Naive B cell (primary cell): ENCODE data around the gene XRN2. TPM values are rescaled to one million over a fixed set of nuclear protein-coding genes. Genes with fewer than 3 reads are reported as not detected.

Source experiments
- ATAC-seq, 2 donors: fragments of 150-1000 bp; cut with Tn5 transposase; 2 replicates each; pipeline ENCODE4 v1.10.0; 2021; ENCODE audit warnings: low read depth in 2 of 2, mild to moderate bottlenecking in 2 of 2, moderate library complexity in 2 of 2
- DNase-seq: peaks from one replicate; pipeline ENCODE4 v3.0.0; 2022
- H3K27ac Mint-ChIP-seq, 6 donors: one replicate each; pipeline ENCODE4 v1.8.0; 2020 to 2022; ENCODE audit warnings: mild to moderate bottlenecking in 6 of 6, mixed read lengths in 6 of 6, moderate library complexity in 5 of 6, inconsistent platforms in 2 of 6
- H3K27me3 Mint-ChIP-seq, 3 donors: one replicate each; pipeline ENCODE4 v1.8.0; 2021 to 2022; ENCODE audit warnings: mixed read lengths in 3 of 3, mild to moderate bottlenecking in 1 of 3
- H3K36me3 Mint-ChIP-seq, 2 donors: one replicate each; pipeline ENCODE4 v1.8.0; 2020 to 2022; ENCODE audit warnings: mixed read lengths in 2 of 2, inconsistent platforms in 1 of 2, mild to moderate bottlenecking in 1 of 2
- H3K4me1 Mint-ChIP-seq, 3 donors: one replicate each; pipeline ENCODE4 v1.8.0; 2020 to 2022; ENCODE audit warnings: mixed read lengths in 3 of 3, inconsistent platforms in 1 of 3, mild to moderate bottlenecking in 1 of 3, moderate library complexity in 1 of 3
- H3K4me3 Mint-ChIP-seq, 8 donors: one replicate each; pipeline ENCODE4 v1.8.0; 2020 to 2022; ENCODE audit warnings: mild to moderate bottlenecking in 8 of 8, mixed read lengths in 8 of 8, moderate library complexity in 8 of 8, inconsistent platforms in 2 of 8
- H3K9me3 Mint-ChIP-seq, 7 donors: one replicate each; pipeline ENCODE4 v1.8.0; 2020 to 2022; ENCODE audit warnings: mixed read lengths in 7 of 7, mild to moderate bottlenecking in 5 of 7, inconsistent platforms in 2 of 7, moderate library complexity in 1 of 7
- polyA plus RNA-seq, 6 donors: library from polyadenylated mRNA; unstranded; fragments of 300-500 nt; fragmentation: Illumina TruSeq; gene quantifications; one replicate each; pipeline ENCODE4 v1.2.3, GENCODE V29; 2021; ENCODE audit warnings: low read depth in 6 of 6

XRN2 gene
- polyA plus RNA-seq, 6 donors from 2014 or later = 41.5 to 59.4 (median 55.9) TPM

DNA sequence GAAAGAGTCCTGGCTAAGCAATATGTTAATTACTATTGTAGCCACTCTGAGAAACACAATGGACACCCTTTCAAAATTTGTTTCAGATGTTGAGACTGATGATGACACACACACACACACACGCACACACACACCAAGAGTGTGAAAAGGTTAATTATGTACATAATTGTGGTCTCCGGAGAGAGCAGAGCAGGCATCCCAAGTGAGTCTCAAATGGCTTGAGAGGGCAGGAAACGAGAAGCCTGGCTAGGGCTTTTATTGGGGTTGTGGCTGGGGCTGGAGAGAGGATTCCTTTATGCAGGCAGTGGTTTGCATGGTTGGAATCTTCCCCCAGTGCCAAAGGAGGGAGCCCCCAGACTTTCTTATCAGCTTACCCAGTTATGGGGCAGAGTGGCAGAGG is 132.4 kb downstream of the XRN2 start:
- Mint-ChIP-seq H3K9me3 (peaks cover 0 to 1% (median 0%) of the 10 kb centered on the region in 7 donors), H3K4me3 (no peak overlapping the region), H3K36me3 (no peaks in the 10 kb centered on the region), H3K4me1 (no peaks in the 10 kb centered on the region), H3K27ac (no peak overlapping the region), H3K27me3 (peaks cover 35 to 48% (median 42%) of the 10 kb centered on the region in 3 donors)
- ATAC-seq (no peak), DNase-seq (no peak)

GRCh38 chr20:21436205-21436604 is 133.1 kb downstream of the XRN2 start:
- H3K4me1 Mint-ChIP-seq = no peaks in the 10 kb centered on the region
- DNase-seq (no peak), ATAC-seq (no peak)
- no peaks in the 10 kb centered on the region for H3K36me3 Mint-ChIP-seq
- peaks cover 36 to 48% (median 41%) of the 10 kb centered on the region in 3 donors for H3K27me3 Mint-ChIP-seq
- H3K9me3 Mint-ChIP-seq = peaks cover 0 to 1% (median 0%) of the 10 kb centered on the region in 7 donors
- no peak overlapping the region for H3K4me3 Mint-ChIP-seq
- no peak overlapping the region for H3K27ac Mint-ChIP-seq

- ATAC-seq = no peak
- H3K4me1 Mint-ChIP-seq = no peaks in the 10 kb centered on the region
- peaks cover 37 to 44% (median 39%) of the 10 kb centered on the region in 3 donors for H3K27me3 Mint-ChIP-seq
- DNase-seq = no peak
- no peaks in the 10 kb centered on the region for H3K36me3 Mint-ChIP-seq
- no peak overlapping the region for H3K27ac Mint-ChIP-seq
- no peak overlapping the region for H3K4me3 Mint-ChIP-seq
- peaks cover 0 to 1% (median 0%) of the 10 kb centered on the region in 7 donors for H3K9me3 Mint-ChIP-seq
Observed at GRCh38 chr20:21437248-21437647, 134.1 kb downstream of the XRN2 start.

- peaks cover 0 to 1% (median 0%) of the 10 kb centered on the region in 7 donors for H3K9me3 Mint-ChIP-seq
- no peaks in the 10 kb centered on the region for H3K4me1 Mint-ChIP-seq
- no peak for DNase-seq
- H3K36me3 Mint-ChIP-seq = no peaks in the 10 kb centered on the region
- no peak for ATAC-seq
- peaks cover 32 to 40% (median 35%) of the 10 kb centered on the region in 3 donors for H3K27me3 Mint-ChIP-seq
- no peak overlapping the region for H3K27ac Mint-ChIP-seq
- no peak overlapping the region for H3K4me3 Mint-ChIP-seq
Observed at GRCh38 chr20:21437816-21438215, 134.7 kb downstream of the XRN2 start.

Other genes starting within 250 kb of the XRN2 start
- gene LINC00237, start 197.0 kb upstream of the XRN2 start, polyA plus RNA-seq = under 1 TPM in 2 of 6 donors, not detected in 4; 0.29 to 0.70 TPM
- 10 to 100 TPM; 17.7 to 22.7 (median 19.1) TPM for gene KIZ, start 177.2 kb upstream of the XRN2 start, polyA plus RNA-seq
- not detected for gene NKX2-4, start 94.2 kb downstream of the XRN2 start, polyA plus RNA-seq
- gene NKX2-2, start 210.7 kb downstream of the XRN2 start, polyA plus RNA-seq = not detected